GM19240 (cell line): ENCODE measurements around the gene KRT2.

ENCODE experiments used
- DNase-seq: peaks from one replicate; pipeline ENCODE4 v3.0.0; 2011; ENCODE audit warnings: low spot score; ENCODE audit not compliant: insufficient read length

Gene KRT2

DNA sequence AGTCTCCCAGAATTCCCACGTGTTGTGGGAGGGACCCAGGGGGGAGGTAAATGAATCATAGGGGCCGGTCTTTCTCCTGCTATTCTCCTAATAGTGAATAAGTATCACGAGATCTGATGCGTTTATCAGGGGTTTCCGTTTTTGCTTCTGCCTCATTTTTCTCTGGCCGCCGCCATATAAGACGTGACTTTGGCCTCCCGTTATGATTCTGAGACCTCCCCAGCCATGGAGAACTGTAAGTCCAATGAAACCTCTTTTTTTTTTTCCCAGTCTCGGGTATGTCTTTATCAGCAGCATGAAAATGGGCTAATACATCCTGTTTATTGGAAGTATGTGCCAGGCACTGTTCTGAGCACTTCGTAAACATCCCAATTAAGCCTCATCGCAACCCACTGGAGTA, 51.5 kb downstream of the KRT2 start:
- no peak for DNase-seq

DNA sequence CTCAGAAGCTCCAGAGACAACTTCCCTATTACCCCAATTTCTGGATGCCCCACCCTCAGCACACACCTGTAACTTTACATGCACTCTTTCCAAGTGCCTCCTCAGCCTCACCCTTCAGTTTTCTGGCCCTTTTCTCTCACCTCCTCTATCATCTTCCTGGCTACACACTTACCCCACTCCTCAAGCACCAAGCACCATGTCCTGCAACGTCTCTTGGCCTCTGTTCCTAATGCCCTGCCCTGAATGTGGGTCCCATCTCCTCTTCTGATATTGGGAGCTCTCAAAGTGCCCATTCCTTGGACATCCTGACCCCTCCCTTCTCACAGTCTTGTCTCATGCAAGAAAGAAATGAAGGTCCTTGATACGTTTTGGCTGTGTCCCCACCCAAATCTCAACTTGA, 51.9 kb downstream of the KRT2 start:
- DNase-seq: no peak

DNA sequence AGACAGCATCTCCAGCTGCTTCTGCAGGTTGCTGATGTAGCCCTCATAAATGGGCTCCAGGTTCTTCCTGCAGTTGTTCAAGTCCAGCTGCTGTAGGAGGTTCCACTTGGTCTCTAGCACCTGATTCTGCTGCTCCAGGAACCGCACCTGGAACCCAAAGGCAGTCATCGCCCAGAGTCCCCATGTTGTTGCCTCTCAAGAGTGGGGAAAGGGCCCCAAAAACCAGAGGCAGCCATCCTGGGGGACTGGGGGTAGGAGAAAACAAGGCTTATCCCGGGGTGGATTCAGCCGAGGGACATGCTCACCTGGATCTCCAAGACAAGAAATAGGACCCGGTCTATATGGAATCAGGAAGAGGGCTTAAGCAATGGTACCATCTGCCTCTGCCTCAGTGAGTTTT, 53.0 kb downstream of the KRT2 start:
- no peak for DNase-seq
